Body of pancreas (tissue), 4 donors: ENCODE results near the gene PCDHA6. TPM values are rescaled to one million over a fixed set of nuclear protein-coding genes. Genes with fewer than 3 reads are reported as not detected.
A peak's percentile ranks its signal among the peaks of the same experiment; 100 is the strongest.
"Not testable (repeated sequence)": the region's sequence is repeated elsewhere in the genome, so short reads cannot be mapped to it uniquely, and the experiment has no call there.

Experiments used
- ATAC-seq: fragments of 150-250 bp; one replicate; pipeline ENCODE4 v1.9.1; 2016
- DNase-seq, 4 donors: peaks; one replicate each; pipeline ENCODE4 v3.0.0-alpha.2; 2019
- H3K27ac ChIP-seq, 4 donors: fragments of 200-600 bp; sonication (generic); 1 replicate in 3 of 4; 2 replicates in 1 of 4; pipeline versions ENCODE4 v1.5.1 to v1.6.1; 2016 to 2019; ENCODE audit warnings: mild to moderate bottlenecking in 1 of 4, mixed read lengths in 1 of 4, moderate library complexity in 1 of 4
- H3K27me3 ChIP-seq, 2 donors: fragments of 200-600 bp; sonication (generic); one replicate each; pipeline ENCODE4 v1.6.0; 2016; ENCODE audit warnings: mild to moderate bottlenecking in 1 of 2
- H3K36me3 ChIP-seq, 2 donors: fragments of 200-600 bp; sonication (generic); replicated peaks in 1 of 2; 2 replicates each; pipeline ENCODE4 v1.5.1; 2016; ENCODE audit warnings: low read depth in 2 of 2; ENCODE audit not compliant: insufficient read depth in 1 of 2
- H3K4me1 ChIP-seq: fragments of 200-600 bp; sonication (generic); one replicate; pipeline ENCODE4 v1.6.0; 2016
- H3K4me3 ChIP-seq, 2 donors: fragments of 200-600 bp; sonication (generic); 1 replicate in 1 of 2; 2 replicates in 1 of 2; pipeline ENCODE4 v1.5.1; 2016 to 2019
- H3K9me3 ChIP-seq, 3 donors: fragments of 200-600 bp; sonication (generic); 1 replicate in 2 of 3; 2 replicates in 1 of 3; pipeline ENCODE4 v1.5.1; 2016
- CTCF ChIP-seq, 7 experiments: fragments of 450-650 bp in 4 of 7; fragments of 200-600 bp in 3 of 7; sonication (generic) in 3 of 7; IDR thresholded peaks; one replicate each; pipeline ENCODE4 v1.5.1; 2016 to 2019; ENCODE audit warnings: antibody characterized with exemption in 7 of 7
- POLR2A ChIP-seq, 3 donors: fragments of 450-650 bp; IDR thresholded peaks; one replicate each; pipeline ENCODE4 v1.6.1; 2016; ENCODE audit warnings: antibody characterized with exemption in 3 of 3, mild to moderate bottlenecking in 2 of 3
- WGBS, 2 donors: methylation state at CpG; one replicate each; pipeline ENCODE4 v1.1.5; 2017; 5-methylcytosine and 5-hydroxymethylcytosine counted together
- intact Hi-C: fragments of 100-400 bp; cut with DNase I; formaldehyde crosslinking; loops from one replicate; pipeline ENCODE4 v1.15.1; 2023
- total RNA-seq, 2 donors: library from RNA; depleted of rRNA; stranded (reverse); fragments of >200 nt; gene quantifications; one replicate each; pipeline ENCODE4 v1.1.0, GENCODE V29; 2016

The PCDHA6 gene
- total RNA-seq, 2 donors from 2014 or later = 3.4 to 5.9 TPM

GRCh38 chr5:140828362-140828737 is 590 bp downstream of the PCDHA6 start:
- no peak overlapping the region for H3K27ac ChIP-seq
- no peak overlapping the region for H3K4me3 ChIP-seq
- intact Hi-C loops = no loop called here
- no peaks in the 10 kb centered on the region for H3K4me1 ChIP-seq
- peaks cover 0 to 26% (median 4%) of the 10 kb centered on the region in 3 donors for H3K9me3 ChIP-seq
- WGBS, 2 donors = 18 to 22% methylated on average over 9 to 18 of the region's 18 CpGs
- H3K27me3 ChIP-seq = no peaks in the 10 kb centered on the region
- TF ChIP-seq POLR2A (IDR thresholded peaks at IDR 0.05) (no peak), CTCF (IDR thresholded peaks at IDR 0.05) (peak in 3 of 7 experiments; percentile 5 to 10 (median 6))
- ATAC-seq (no peak), DNase-seq (no peak)
- H3K36me3 ChIP-seq = no peaks in the 10 kb centered on the region

GRCh38 chr5:140829511-140830501 is 2.0 kb downstream of the PCDHA6 start:
- H3K9me3 ChIP-seq = peaks cover 0 to 30% (median 0%) of the 10 kb centered on the region in 3 donors
- intact Hi-C loops, DNase-seq, H3K4me3 ChIP-seq, H3K27ac ChIP-seq, H3K4me1 ChIP-seq, ATAC-seq, H3K36me3 ChIP-seq, H3K27me3 ChIP-seq: not testable (repeated sequence)
- 26 to 35% methylated on average over 14 to 80 of the region's 106 CpGs for WGBS, 2 donors

GRCh38 chr5:140833993-140834392 is 6.2 kb downstream of the PCDHA6 start, which contains the start of gene PCDHA7:
Gene PCDHA7 (plus strand): TSS chr5:140834269. CDS start chr5:140834384, 115 bp downstream.
- intact Hi-C loops = no loop called here
- Histone ChIP-seq H3K4me3 (no peak within 1 kb of the TSS), H3K9me3 (peaks cover 0 to 34% (median 0%) of the 10 kb centered on the region in 3 donors), H3K27me3 (no peaks in the 10 kb centered on the region), H3K36me3 (no peaks in the 10 kb centered on the region), H3K27ac (no peak within 1 kb of the TSS), H3K4me1 (no peaks in the 10 kb centered on the region)
- ATAC-seq (no peak), DNase-seq (no peak)
- WGBS, 2 donors = 6 to 12% methylated on average over 8 of the region's 8 CpGs
- TF ChIP-seq POLR2A (IDR thresholded peaks at IDR 0.05) = no peak
- peak in 3 of 7 experiments; percentile 5 to 19 (median 7) for TF ChIP-seq CTCF (IDR thresholded peaks at IDR 0.05)

GRCh38 chr5:140834439-140835008 is 6.8 kb downstream of the PCDHA6 start:
- H3K27ac ChIP-seq, DNase-seq, H3K36me3 ChIP-seq, intact Hi-C loops, H3K4me1 ChIP-seq, ATAC-seq, H3K27me3 ChIP-seq, H3K4me3 ChIP-seq: not testable (repeated sequence)
- peaks cover 0 to 29% (median 0%) of the 10 kb centered on the region in 3 donors for H3K9me3 ChIP-seq
- 13 to 24% methylated on average over 16 to 26 of the region's 38 CpGs for WGBS, 2 donors

- no peak for TF ChIP-seq POLR2A (IDR thresholded peaks at IDR 0.05)
- no peak for TF ChIP-seq CTCF (IDR thresholded peaks at IDR 0.05)
- H3K9me3 ChIP-seq = peaks cover 0 to 22% (median 0%) of the 10 kb centered on the region in 3 donors
- no peaks in the 10 kb centered on the region for H3K36me3 ChIP-seq
- WGBS, 2 donors = 31 to 41% methylated on average over 26 to 101 of the region's 103 CpGs
- intact Hi-C loops = no loop called here
- DNase-seq (no peak), ATAC-seq (no peak)
- no peak overlapping the region for H3K4me3 ChIP-seq
- H3K4me1 ChIP-seq = no peaks in the 10 kb centered on the region
- H3K27me3 ChIP-seq = no peaks in the 10 kb centered on the region
- H3K27ac ChIP-seq = no peak overlapping the region
Observed at GRCh38 chr5:140835622-140836510, 8.1 kb downstream of the PCDHA6 start.
